ENCODE measurements around the gene ABCG8. TPM values are rescaled to one million over a fixed set of nuclear protein-coding genes. Genes with fewer than 3 reads are reported as not detected.
A peak's percentile ranks its signal among the peaks of the same experiment; 100 is the strongest.
"Not testable (repeated sequence)": the region's sequence is repeated elsewhere in the genome, so short reads cannot be mapped to it uniquely, and the experiment has no call there.

The ABCG8 gene
- total RNA-seq, 2 experiments from 2014 or later: not detected

GRCh38 chr2:43894743-43895142 is 56.0 kb downstream of the ABCG8 start:
- no peaks in the 10 kb centered on the region for H3K27me3 Mint-ChIP-seq
- H3K36me3 Mint-ChIP-seq: peaks cover 30% of the 10 kb centered on the region
- DNase-seq (no peak), ATAC-seq (ENCODE audit: low read depth) (no peak)
- POLR2A ChIA-PET: no interaction called here
- no peak overlapping the region for H3K27ac Mint-ChIP-seq
- H3K4me1 Mint-ChIP-seq: no peaks in the 10 kb centered on the region
- H3K4me3 Mint-ChIP-seq: no peak overlapping the region
- no peaks in the 10 kb centered on the region for H3K9me3 Mint-ChIP-seq

- H3K4me3 Mint-ChIP-seq: no peak overlapping the region
- DNase-seq (no peak), ATAC-seq (ENCODE audit: low read depth) (no peak)
- H3K36me3 Mint-ChIP-seq: peaks cover 25% of the 10 kb centered on the region
- POLR2A ChIA-PET: no interaction called here
- no peaks in the 10 kb centered on the region for H3K9me3 Mint-ChIP-seq
- H3K27me3 Mint-ChIP-seq: no peaks in the 10 kb centered on the region
- no peak overlapping the region for H3K27ac Mint-ChIP-seq
- H3K4me1 Mint-ChIP-seq: no peaks in the 10 kb centered on the region
Observed at GRCh38 chr2:43896906-43897305, 58.1 kb downstream of the ABCG8 start.

- no peak overlapping the region for H3K27ac Mint-ChIP-seq
- no peaks in the 10 kb centered on the region for H3K27me3 Mint-ChIP-seq
- H3K4me1 Mint-ChIP-seq: no peaks in the 10 kb centered on the region
- H3K9me3 Mint-ChIP-seq: no peaks in the 10 kb centered on the region
- peaks cover 24% of the 10 kb centered on the region for H3K36me3 Mint-ChIP-seq
- ATAC-seq (ENCODE audit: low read depth): no peak
- no peak overlapping the region for H3K4me3 Mint-ChIP-seq
- DNase-seq: no peak
- POLR2A ChIA-PET: no interaction called here
Observed at GRCh38 chr2:43897492-43897891, 58.7 kb downstream of the ABCG8 start.

GRCh38 chr2:43898134-43898837 is 59.5 kb downstream of the ABCG8 start:
- H3K36me3 Mint-ChIP-seq: peaks cover 18% of the 10 kb centered on the region
- POLR2A ChIA-PET: no interaction called here
- no peak overlapping the region for H3K4me3 Mint-ChIP-seq

GRCh38 chr2:43898838-43899346 is 60.1 kb downstream of the ABCG8 start:
- ATAC-seq (ENCODE audit: low read depth): no peak
- DNase-seq: no peak
- Mint-ChIP-seq H3K27me3 (no peaks in the 10 kb centered on the region), H3K27ac (no peak overlapping the region), H3K9me3 (no peaks in the 10 kb centered on the region), H3K36me3 (peaks cover 14% of the 10 kb centered on the region), H3K4me3 (no peak overlapping the region), H3K4me1 (no peaks in the 10 kb centered on the region)
- POLR2A ChIA-PET: no interaction called here

More at GRCh38 chr2:43898134-43898837, 59.5 kb downstream of the ABCG8 start:
- Mint-ChIP-seq H3K27me3 (no peaks in the 10 kb centered on the region), H3K9me3 (no peaks in the 10 kb centered on the region), H3K27ac (no peak overlapping the region), H3K4me1 (no peaks in the 10 kb centered on the region)
- DNase-seq: no peak
- ATAC-seq (ENCODE audit: low read depth): no peak

GRCh38 chr2:43899589-43899988 is 60.8 kb downstream of the ABCG8 start:
- POLR2A ChIA-PET: no interaction called here
- DNase-seq (no peak), ATAC-seq (ENCODE audit: low read depth) (no peak)
- no peaks in the 10 kb centered on the region for H3K9me3 Mint-ChIP-seq
- no peak overlapping the region for H3K4me3 Mint-ChIP-seq
- no peaks in the 10 kb centered on the region for H3K4me1 Mint-ChIP-seq
- no peaks in the 10 kb centered on the region for H3K27me3 Mint-ChIP-seq
- peaks cover 12% of the 10 kb centered on the region for H3K36me3 Mint-ChIP-seq
- no peak overlapping the region for H3K27ac Mint-ChIP-seq

- H3K4me3 Mint-ChIP-seq: no peak overlapping the region
- no peak overlapping the region for H3K27ac Mint-ChIP-seq
Observed at GRCh38 chr2:43905371-43905803, 66.6 kb downstream of the ABCG8 start.

GRCh38 chr2:43905871-43906270 is 67.1 kb downstream of the ABCG8 start:
- no peak overlapping the region for H3K4me3 Mint-ChIP-seq
- peaks cover 1% of the 10 kb centered on the region for H3K4me1 Mint-ChIP-seq
- H3K9me3 Mint-ChIP-seq: no peaks in the 10 kb centered on the region
- H3K27me3 Mint-ChIP-seq: no peaks in the 10 kb centered on the region
- POLR2A ChIA-PET: no interaction called here
- ATAC-seq (ENCODE audit: low read depth) (no peak), DNase-seq (no peak)
- H3K36me3 Mint-ChIP-seq: peaks cover 22% of the 10 kb centered on the region
- no peak overlapping the region for H3K27ac Mint-ChIP-seq

More at GRCh38 chr2:43905371-43905803, 66.6 kb downstream of the ABCG8 start:
- POLR2A ChIA-PET: no interaction called here
- no peak for ATAC-seq (ENCODE audit: low read depth)
- Mint-ChIP-seq H3K36me3 (peaks cover 20% of the 10 kb centered on the region), H3K9me3 (no peaks in the 10 kb centered on the region), H3K27me3 (no peaks in the 10 kb centered on the region), H3K4me1 (peaks cover 1% of the 10 kb centered on the region)
- DNase-seq: no peak

- no peak for ATAC-seq (ENCODE audit: low read depth)
- H3K27ac Mint-ChIP-seq: no peak overlapping the region
- DNase-seq: no peak
- POLR2A ChIA-PET: interaction anchor here (0.6 kb wide), 1 partner anchor 18 kb away, joined by 3 read pairs; no protein-coding TSS in a partner anchor
- H3K27me3 Mint-ChIP-seq: no peaks in the 10 kb centered on the region
- H3K36me3 Mint-ChIP-seq: peaks cover 25% of the 10 kb centered on the region
- H3K9me3 Mint-ChIP-seq: no peaks in the 10 kb centered on the region
- H3K4me1 Mint-ChIP-seq: peaks cover 2% of the 10 kb centered on the region
- no peak overlapping the region for H3K4me3 Mint-ChIP-seq
Observed at GRCh38 chr2:43906448-43907109, 67.8 kb downstream of the ABCG8 start.

- ATAC-seq (ENCODE audit: low read depth); H3K4me3 Mint-ChIP-seq; H3K4me1 Mint-ChIP-seq; DNase-seq; H3K27ac Mint-ChIP-seq; H3K27me3 Mint-ChIP-seq; H3K9me3 Mint-ChIP-seq; POLR2A ChIA-PET: not testable (repeated sequence)
- H3K36me3 Mint-ChIP-seq: peaks cover 29% of the 10 kb centered on the region
Observed at GRCh38 chr2:43911136-43911790, 72.5 kb downstream of the ABCG8 start.

GRCh38 chr2:43924463-43924862 is 85.7 kb downstream of the ABCG8 start:
- Mint-ChIP-seq H3K27me3 (no peaks in the 10 kb centered on the region), H3K4me3 (no peak overlapping the region), H3K27ac (no peak overlapping the region), H3K4me1 (peaks cover 2% of the 10 kb centered on the region), H3K9me3 (no peaks in the 10 kb centered on the region), H3K36me3 (peaks cover 10% of the 10 kb centered on the region)
- POLR2A ChIA-PET: no interaction called here
- ATAC-seq (ENCODE audit: low read depth): no peak
- DNase-seq: no peak

GRCh38 chr2:43925431-43925830 is 86.7 kb downstream of the ABCG8 start:
- peaks cover 2% of the 10 kb centered on the region for H3K4me1 Mint-ChIP-seq
- H3K4me3 Mint-ChIP-seq: no peak overlapping the region
- H3K27ac Mint-ChIP-seq: no peak overlapping the region
- no peaks in the 10 kb centered on the region for H3K27me3 Mint-ChIP-seq
- no peak for DNase-seq
- peaks cover 13% of the 10 kb centered on the region for H3K36me3 Mint-ChIP-seq
- no peak for ATAC-seq (ENCODE audit: low read depth)
- POLR2A ChIA-PET: no interaction called here
- H3K9me3 Mint-ChIP-seq: no peaks in the 10 kb centered on the region

- H3K27me3 Mint-ChIP-seq: no peaks in the 10 kb centered on the region
- H3K27ac Mint-ChIP-seq: peak overlapping the region; percentile 26
- ATAC-seq (ENCODE audit: low read depth): no peak
- POLR2A ChIA-PET: no interaction called here
- peak overlapping the region; percentile 1 for H3K4me3 Mint-ChIP-seq
- no peaks in the 10 kb centered on the region for H3K9me3 Mint-ChIP-seq
- no peak for DNase-seq
- H3K4me1 Mint-ChIP-seq: peaks cover 2% of the 10 kb centered on the region
- H3K36me3 Mint-ChIP-seq: peaks cover 13% of the 10 kb centered on the region
Observed at GRCh38 chr2:43927442-43927841, 88.7 kb downstream of the ABCG8 start.

GRCh38 chr2:43931293-43931692 is 92.5 kb downstream of the ABCG8 start:
- no peaks in the 10 kb centered on the region for H3K9me3 Mint-ChIP-seq
- H3K4me3 Mint-ChIP-seq: no peak overlapping the region
- no peak overlapping the region for H3K27ac Mint-ChIP-seq
- H3K36me3 Mint-ChIP-seq: peaks cover 7% of the 10 kb centered on the region
- no peaks in the 10 kb centered on the region for H3K27me3 Mint-ChIP-seq
- ATAC-seq (ENCODE audit: low read depth) (no peak), DNase-seq (no peak)
- POLR2A ChIA-PET: no interaction called here
- H3K4me1 Mint-ChIP-seq: peaks cover 2% of the 10 kb centered on the region
